GM21717 (cell line): Measurements from ENCODE around the gene SLC2A8.
A peak's percentile ranks its signal among the peaks of the same experiment; 100 is the strongest.

Experiments used
- ATAC-seq: cut with Tn5 transposase; IDR thresholded peaks from one replicate; pipeline ENCODE4 v1.9.1; 2021; ENCODE audit warnings: mild to moderate bottlenecking, moderate library complexity; ENCODE audit not compliant: unreplicated experiment

SLC2A8 gene

DNA sequence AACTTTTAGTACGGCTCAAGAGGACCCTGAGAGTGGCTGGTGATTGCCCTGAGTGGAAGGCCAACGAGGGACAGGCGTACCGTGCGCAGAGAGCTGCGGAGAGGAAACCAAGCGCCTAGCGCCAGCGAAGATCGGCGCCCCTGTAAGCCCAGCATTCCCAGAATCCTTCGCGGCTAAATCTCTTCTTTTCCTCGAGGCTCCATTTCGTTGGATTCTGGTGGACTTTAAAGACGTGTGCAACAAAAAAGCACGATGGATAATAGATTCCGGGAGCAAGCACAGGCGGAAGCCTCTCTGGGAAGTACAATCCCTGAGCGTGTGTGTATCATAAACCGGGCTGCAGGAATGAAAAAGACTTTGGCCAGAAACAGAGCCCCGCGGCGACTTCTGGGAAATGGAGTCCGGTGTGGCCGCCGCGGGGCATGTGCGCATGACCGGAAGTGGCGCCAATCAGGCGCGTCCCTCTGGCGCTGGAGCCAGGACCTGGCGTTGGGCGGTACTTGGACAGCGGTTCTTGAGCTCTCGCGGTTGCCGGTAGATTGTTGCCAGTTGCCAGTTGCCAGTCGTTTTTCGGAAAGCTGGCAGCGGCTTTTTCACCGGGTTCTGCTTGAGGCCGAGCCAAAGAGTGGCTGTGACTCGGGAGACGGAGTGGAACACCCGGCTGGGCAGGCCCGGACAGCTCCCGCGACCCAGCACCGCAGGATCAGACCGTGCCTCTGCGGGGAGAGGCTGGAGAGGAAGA is 27.1 kb downstream of the SLC2A8 start, which contains the start of gene ZNF79:
TSS of gene ZNF79 (plus strand) at position 449 of the 742 bp plus-strand sequence. CDS start 406 bp downstream, outside the sequence.
- peak; percentile 77 for ATAC-seq

GRCh38 chr9:127424676-127424999 is 27.7 kb downstream of the SLC2A8 start:
- peak; percentile 14 for ATAC-seq

DNA sequence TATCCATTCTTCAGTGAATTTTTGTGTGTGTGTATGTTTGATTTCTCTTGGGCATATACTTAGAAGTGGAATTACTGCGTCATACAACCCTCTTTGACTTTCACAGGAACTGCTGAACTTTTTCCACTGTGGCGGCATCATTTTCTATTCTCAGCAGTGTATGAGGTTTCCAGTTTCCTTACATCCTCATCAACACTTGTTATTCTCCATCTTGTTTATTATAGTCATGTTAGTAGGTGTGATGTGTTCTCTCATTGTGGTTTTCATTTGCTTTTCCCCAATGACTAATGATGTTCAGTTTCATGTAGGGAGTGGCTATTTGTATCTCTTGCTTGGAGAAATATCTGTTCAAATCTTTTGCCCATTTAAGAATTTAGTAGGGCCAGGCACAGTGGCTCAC is 29.8 kb downstream of the SLC2A8 start:
- ATAC-seq, result no peak

- ATAC-seq, result no peak
Measured at GRCh38 chr9:127428348-127428747, 31.4 kb downstream of the SLC2A8 start.

DNA sequence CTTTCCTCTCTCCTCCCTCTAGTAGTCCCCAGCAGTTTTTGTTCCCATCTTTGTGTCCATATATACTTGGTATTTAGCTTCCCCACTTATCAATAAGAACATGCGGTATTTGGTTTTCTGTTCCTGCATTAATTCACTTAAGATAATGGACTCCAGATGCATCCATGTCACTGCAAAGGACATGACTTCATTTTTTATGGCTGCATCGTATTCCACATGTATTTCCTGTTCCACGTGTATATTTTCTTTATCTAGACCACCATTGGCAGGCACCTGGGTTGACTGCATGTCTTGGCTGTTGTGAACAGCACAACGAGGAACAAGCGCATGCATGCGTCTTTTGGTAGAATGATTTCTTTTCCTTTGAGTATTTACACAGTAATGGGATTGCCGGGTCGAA is 33.4 kb downstream of the SLC2A8 start:
- ATAC-seq, result no peak

DNA sequence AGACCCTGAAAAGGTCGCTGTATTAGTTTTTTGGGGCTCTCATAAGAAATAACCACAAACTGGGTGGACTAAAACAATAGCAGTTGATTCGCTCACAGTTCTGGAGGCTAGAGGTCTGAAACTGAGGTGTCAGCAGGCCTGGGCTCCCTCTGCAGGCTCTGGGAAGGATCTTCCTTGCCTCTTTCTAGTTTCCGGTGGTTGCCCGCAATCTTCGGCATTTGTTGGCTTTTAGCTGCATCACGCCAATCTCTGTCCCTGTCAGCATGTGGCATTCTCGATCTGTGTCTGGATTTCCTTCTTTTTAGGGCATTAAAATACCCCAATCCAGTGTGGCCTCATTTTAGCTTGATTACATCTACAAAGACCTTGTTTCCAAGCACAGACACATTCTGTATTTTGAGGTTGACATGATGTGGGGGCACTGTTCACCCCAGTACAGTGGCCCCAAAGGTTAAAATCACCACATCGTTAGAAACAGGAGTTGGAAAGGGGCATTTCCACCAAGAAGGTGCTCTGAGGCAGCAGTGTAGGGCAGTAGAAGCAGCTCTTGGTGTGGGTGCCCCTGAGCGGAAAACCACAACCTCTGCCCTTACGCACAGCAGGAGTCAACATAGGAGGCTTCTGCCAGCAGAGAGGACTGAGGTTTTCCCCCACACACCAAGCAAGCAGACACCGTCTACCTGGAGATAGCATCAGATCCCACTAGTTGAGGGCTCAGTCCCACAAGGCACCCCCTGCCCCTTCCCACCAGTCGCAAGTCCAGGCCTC is 40.7 kb downstream of the SLC2A8 start:
- ATAC-seq, result no peak

- ATAC-seq, result no peak
Measured at GRCh38 chr9:127438394-127438793, 41.4 kb downstream of the SLC2A8 start.

DNA sequence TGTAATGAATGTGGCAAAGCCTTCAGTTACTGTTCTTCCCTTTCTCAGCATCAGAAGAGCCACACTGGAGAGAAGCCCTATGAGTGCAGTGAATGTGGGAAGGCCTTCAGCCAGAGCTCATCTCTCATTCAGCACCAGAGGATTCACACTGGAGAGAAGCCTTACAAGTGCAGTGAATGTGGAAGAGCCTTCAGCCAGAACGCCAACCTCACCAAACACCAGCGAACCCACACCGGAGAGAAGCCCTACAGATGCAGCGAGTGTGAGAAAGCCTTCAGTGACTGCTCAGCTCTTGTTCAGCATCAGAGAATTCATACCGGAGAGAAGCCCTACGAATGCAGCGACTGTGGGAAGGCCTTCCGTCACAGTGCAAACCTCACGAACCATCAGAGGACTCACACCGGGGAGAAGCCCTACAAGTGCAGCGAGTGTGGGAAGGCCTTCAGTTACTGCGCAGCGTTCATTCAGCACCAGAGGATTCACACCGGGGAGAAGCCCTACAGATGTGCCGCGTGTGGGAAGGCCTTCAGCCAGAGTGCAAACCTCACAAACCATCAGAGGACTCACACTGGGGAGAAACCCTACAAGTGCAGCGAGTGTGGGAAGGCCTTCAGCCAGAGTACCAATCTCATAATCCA is 47.4 kb downstream of the SLC2A8 start:
- no peak for ATAC-seq

DNA sequence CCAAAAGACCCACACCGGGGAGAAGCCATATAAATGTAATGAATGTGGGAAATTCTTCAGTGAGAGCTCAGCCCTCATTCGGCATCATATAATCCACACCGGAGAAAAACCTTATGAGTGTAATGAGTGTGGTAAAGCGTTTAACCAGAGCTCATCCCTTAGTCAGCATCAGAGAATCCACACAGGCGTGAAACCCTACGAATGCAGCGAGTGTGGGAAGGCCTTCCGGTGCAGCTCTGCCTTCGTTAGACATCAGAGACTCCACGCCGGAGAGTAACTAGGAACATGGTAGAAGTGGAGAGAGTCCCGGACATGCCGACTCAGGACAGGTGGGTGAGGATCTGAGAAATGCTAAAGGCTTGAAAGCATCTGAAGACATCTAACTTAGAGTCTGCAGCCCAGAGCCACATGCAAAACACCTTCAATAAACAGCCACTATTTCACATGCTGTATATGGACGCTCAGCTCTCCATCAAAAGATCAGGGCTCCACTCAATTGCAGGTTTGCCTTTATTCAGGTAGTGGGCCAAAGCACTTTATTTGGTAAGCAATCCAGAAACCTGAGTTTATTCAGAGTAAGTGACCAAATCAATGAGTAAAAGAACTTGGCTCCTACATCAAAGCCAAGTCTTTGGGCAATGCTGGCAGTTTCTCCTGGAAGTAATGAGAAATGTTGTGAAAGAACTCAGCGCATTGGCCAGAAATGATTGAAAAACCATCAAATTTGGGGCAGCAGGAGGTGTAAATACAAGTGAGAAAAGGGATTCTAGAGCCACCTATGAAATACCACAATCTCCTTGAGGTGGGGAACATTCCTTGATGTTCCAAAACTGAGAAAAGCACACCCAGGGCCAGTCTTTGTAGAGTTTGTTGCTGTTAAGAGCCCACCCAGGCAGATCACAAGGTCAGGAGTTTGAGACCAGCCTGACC is 48.2 kb downstream of the SLC2A8 start:
- no peak for ATAC-seq

DNA sequence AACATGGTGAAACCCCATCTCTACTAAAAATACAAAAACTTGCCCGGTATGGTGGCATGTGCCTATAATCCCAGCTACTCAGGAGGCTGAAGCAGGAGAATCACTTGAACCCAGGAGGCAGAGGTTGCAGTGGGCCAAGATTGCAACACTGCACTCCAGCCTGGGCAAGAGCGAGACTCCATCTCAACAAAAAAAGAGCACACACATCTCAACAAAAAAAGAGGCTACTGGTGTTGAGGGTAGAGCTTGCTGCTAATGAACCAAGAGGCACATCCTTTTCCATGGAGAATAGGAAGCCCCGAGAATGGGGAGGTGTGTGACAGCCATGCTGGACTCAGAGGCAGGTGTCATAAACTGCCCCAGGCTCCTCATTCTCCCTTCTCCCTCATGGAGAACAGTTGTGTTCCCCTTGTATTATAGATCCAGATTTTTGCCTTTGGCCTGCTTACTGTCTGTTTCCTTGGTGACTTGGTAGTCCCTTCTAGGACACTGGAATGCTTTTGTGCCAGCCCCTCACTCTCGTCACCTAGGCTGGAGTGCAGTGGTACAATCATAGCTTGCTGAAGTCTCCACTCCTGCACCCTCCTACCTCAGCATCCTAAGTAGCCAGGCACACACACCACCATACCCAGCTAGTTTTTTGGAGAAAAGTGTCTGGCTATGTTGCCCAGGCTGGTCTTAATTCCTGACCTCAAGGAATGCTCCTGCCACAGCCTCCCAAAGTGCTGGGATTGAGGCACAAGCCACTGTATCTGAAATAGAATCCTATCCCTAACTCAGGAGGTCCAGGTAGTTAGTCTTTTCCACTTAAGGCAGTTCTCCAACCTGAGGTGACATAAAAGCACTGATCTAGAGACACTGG is 49.1 kb downstream of the SLC2A8 start:
- no peak for ATAC-seq

GRCh38 chr9:127446713-127447415 is 49.9 kb downstream of the SLC2A8 start:
- no peak for ATAC-seq

DNA sequence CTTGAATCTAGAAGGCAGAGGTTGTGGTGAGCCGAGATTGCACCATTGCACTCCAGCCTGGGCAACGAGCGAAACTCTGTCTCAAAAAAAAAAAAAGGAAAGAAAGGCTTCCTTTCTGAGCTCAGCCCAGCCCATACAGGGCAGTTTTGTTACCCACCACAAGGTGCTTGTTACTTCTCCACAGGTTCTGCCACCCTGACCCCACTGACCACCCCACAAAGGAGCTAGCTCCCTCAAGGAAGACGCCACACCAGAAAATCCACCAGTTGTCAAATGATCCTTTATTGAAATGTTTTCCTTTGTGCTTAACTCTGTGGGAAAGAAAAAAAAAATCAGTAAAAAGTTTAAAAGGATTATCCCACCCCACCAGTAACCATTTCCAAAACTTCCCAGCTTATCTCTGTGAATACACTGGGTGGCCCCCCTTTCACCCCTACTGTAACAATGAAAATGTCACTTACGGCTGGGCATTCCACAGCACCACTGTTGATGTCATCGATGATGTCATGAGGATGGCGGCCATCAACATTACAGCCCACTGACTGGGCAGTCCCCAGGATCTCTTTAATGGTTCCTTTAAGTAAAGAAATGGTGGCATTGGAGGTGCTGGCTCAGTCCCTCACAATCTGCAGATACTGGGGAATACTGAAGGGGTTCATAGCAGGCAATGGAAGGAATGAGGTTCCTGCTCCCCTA is 50.6 kb downstream of the SLC2A8 start:
- ATAC-seq, result no peak

DNA sequence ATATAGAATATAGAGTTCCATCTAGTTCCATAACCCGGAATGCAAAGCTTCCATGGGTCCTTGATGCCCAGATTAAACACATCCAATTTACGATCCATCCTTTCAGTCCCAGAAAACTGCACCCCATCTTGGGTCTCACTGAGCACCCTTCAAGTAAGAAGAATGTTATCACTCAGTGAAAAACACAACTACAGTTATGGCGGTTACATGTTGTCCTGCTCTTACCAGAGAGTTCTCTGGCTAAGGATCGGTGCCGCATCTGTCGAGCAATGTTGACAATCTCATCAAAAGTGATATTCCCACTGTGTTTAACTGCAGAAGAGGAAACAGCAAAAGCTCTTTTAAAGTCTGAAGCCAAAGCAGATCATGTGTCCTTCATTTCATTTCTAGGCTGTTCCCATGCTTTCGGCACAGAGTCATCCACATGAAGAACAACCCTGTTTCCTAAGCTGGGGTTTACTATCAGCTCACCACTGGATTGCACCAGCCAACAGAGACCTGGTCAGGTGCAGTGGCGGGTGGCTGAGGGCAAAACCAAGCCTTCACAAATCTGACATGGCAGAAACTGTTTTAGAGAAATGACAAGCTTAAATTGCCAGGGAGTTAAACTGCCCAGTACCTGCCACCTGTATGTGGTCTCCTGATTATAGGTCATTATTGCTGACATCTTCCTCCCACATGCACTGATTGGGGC is 51.3 kb downstream of the SLC2A8 start:
- ATAC-seq, result no peak

DNA sequence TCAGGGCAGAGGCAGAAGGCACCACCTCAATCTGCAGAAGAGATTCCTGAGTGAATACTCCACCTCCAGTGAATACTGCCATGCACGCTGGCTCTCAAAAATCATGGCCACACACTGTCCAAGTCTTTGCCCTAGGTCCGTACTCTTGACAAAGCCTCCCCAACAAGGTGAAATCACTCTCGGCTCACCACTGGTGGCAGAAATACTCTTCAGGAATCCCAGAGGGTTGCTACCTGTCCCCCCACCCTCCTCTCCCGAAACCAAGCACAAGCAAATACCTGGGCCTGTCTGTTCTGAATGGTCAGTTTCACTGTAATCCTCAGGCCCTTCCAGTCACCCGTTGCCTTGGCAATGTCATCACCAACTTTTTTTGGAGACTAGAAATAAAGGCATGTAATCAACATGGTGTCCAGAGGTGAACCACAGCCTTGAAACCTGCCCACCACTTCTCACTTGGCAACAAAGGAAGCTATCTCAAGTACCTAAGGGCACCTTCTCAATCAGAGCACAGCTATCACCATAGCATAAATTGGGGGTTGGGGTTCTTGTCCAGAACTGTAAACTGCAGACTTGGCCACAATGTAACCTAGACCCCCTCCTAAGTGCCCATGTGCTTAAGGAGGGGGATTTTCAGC is 52.5 kb downstream of the SLC2A8 start:
- ATAC-seq, result no peak

DNA sequence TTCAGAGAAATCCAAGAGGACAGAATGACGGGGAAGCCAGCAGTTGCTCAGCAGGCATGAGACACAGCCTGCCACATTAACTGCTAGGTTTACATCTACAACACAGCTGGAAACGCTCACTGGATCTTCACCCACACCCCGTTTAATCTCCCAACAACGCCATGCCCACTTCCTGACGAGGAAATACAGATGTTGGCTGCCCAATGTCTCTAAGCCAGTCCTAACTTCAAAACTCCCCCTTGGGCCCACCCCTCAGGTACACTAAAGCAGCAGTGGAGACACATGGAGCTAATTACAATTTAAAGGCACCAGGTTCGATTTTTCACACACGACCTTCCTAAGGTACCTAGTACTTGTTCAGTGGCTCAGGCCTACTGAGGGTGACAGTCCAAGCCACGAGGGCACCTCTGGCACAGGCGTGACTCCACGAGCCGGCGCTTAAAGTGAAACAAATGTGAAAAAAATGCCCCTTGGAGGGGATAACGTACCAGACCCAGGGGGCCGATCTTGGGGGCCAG is 53.3 kb downstream of the SLC2A8 start:
- ATAC-seq, result peak; percentile 2

GRCh38 chr9:127450830-127451607 is 54.0 kb downstream of the SLC2A8 start, which contains the start of the genes LRSAM1 and RPL12:
LRSAM1 (plus strand) TSS chr9:127451510; CDS start chr9:127454528, 3,018 bp downstream.
RPL12 (minus strand) TSS chr9:127451406; CDS start chr9:127451317, 89 bp downstream.
- peak; percentile 55 for ATAC-seq

DNA sequence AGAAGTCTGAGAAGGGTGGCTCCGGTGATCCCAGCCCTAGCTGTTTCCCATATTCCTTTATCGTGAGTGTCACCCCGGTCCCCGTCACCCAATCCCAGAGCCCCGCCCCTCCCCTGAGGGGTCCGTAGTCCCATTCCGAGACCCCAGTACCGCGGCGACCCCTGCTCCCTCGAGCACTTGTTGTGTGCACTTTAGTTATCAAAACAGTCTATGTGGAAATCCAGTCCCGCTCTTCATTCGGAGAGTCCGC is 54.6 kb downstream of the SLC2A8 start:
- ATAC-seq, result peak; percentile 3
